IPS-NIHi7 (cell line): Measurements from ENCODE around the gene CARD11.

Experiments
- DNase-seq: peaks from one replicate; pipeline ENCODE4 v3.0.0; 2012; ENCODE audit warnings: mixed read lengths; ENCODE audit errors: extremely low spot score

CARD11 gene

GRCh38 chr7:2941216-2941859, 102.3 kb downstream of the CARD11 start:
- no peak for DNase-seq

DNA sequence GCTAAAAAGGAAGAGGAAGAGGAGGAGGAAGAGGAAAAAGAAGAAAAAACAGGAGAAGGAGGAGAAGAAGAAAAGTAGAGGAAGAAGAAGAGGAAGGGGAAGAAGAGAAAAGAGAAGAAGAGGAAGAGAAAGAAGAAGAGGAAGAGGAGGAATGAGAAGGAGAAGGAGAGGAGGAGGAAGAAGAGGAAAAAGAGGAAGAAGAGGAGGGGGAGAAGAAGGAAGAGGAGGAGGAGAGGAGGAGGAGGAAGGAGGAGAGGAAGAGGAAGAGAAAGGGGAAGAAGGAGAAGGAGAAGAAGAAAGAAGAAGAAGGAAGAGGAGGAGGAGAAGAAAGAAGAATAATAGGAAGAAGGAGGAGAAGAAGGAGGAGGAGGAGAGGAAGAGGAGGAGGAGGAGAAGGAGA, 103.2 kb downstream of the CARD11 start:
- DNase-seq: no peak

DNA sequence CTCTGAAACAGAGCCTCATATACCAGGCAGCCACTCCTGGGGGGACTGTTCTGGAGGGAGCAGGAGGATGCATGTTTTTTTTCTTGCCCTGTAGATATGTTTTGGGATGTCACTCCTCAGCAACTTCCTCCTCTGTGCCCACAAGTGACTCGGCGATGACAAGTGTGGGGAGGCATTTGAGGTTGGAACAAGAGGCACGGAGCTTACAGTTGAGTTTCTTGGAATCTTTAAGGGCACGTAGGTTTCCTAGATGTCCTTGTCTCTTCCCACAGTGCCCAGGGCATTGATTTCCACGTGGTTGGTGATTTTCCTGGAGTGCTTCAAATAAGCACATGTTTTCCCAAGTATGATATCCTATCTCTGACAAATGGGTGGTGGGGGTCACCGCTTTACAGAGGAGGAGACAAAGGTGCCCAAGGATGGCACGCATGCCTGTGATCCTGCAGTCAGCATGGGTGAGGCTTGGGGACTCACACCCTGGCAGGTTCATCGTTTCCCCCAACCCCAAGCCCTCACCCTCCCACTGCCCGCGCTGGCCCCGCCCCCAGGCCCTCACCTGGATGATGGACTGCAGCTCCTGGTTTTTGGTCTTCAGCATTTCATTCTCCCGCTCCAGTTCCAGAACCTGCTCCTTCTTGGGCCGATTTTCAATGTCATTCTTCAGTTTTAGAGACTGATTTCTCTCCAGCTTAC, 104.3 kb downstream of the CARD11 start:
- DNase-seq: no peak

DNA sequence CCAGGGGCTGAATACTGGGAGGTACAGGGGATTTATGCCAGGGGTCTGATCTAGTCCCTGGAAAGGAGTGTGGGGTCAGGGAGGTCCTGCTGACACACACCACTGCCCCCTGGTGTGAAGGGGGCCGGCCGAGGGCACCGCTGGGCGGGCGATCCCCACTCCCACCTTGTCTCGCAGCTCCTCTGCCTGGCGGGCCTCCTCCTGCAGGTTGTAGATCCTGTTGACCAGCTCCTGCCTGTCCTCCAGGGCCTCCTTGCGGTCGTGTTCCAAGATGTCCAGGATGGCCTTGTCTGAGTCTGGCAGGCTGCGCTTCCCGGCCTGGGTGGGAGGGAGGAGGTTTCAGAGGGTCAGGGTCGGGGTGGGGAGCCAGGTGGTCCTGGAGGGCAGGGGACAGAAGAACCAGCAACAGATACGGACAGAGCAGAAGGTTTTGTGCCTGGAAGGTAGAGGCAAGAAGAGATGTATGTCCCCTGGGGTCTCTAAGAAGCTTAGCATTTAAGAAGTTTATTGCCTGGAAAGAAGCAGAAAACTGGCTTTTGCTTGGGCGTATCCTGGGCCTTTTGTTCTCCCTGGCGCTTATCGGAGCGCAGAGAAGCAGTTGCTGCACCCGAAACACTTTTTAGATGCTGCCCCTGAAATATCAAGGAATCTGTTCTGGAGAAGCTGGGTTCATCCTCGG, 105.0 kb downstream of the CARD11 start:
- no peak for DNase-seq

DNA sequence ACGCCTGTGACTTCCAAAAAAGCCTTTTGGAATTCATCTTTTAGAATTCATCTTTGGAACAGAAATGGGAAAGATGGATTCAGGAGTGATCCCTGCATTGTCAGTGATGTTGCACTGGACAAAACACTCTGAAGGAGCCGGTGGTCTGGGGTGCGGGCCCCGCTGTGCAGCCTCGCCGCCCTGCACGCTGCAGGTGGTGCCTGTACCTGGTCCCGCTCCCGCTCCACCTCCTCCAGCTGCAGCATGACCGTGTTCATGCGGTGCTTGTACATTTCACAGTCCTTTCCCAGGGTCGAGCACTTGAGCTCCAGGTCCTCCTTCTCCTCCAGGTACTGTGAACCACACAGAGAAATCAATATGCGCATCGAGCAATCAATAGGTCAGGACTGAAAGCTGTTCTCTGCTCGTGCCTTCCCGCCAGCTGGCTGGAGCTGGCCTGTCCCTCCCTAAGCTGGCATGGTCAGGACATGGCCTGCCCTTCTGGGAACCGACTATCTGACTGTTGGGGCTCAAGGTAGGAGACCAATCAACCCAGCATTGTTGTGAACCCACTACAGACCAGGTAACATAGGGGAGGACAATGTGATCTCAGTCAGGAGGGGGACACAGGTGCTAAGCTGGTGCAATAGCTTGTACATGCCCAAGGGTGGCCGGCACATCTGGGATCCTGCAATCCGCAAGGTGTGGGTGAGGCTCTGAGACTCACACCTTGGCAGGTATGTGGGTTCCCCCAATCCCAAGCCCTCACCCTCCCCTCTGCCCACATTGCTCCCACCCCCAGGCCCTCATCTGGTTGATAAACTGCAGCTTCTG, 105.8 kb downstream of the CARD11 start:
- no peak for DNase-seq

DNA sequence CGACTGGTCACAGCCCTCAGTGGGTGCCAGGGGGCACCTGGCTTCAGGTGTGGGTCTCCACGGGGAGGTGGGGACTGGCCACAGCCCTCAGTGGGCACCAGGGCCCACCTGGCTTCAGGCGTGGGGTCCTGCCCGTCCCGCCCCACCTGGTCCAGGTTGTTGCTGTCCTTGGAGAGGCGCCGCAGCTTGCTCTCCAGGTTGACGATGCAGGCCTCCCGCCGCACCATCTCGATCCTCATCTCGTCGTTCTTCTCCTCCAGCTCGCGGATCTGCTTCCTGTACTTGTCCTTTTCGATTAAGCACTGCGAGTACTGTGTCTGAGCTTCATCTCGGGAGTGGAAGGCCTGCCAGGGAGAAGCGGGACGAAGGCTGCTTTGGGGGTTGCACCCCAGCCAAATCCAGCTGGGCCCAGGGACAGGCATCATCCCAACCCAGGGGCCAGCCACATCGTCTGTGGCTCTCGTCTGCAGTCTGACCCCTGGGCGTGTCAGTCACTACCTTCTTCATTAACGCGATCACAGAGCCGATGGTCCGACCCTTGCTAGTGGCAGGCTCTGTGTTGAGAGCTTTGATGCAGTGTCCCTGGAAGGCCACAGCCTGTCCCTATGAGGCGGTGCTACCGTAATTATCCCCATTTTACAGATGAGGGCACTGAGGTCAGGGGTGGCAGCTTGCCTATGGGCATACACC, 106.6 kb downstream of the CARD11 start:
- DNase-seq: no peak

DNA sequence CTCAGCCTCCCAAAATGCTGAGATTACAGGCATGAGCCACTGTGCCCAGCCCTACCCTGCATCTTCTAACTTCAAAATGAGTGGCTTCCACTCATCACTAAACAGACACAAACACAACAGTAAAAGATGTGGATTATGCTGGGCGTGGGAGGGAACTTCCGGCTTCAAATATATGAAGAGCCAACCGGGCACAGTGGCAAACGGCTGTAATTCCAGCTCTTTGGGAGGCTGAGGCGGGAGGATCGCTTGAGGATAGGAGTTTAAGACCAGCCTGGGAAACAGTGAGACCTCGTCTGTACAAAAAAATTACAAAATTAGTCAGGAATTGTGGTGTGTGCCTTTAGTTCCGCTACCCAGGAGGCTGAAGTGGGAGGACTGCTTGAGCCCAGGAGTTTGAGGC, 107.4 kb downstream of the CARD11 start:
- no peak for DNase-seq

DNA sequence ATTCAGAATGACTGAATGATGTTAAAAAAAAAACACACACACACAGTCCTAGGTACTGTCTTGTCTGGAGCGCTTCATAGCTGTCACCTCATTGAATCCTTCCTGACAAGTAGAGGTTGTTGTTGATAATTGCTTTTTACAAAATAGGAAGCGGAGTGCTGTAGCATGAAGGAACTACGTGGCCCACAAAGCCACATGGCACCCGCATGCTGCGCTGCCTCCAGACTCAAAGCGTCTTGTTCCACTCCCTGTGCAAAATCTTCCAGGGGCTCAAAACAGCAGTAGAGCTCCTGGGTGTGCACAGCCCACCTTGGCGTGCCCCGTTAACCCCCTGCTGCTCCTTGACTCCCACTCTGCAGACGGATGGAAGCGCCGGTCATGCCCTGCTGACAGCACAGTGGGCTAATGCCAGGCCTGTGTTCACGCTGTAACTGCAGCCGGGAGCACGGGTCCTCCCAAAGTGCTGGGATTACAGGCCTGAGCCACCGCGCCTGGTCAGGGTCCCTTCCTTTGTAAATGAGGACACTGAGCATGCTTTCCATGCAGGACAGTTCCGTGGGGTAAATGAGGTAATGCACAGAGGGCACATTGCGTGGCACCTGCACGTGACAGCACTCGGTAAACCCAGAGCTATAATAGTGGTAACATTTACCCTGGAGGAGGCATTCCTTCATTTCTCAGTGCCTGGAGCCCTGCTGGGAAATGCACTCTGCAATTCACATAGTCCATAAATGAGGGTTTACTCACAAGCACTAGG, 108.5 kb downstream of the CARD11 start:
- DNase-seq: no peak

DNA sequence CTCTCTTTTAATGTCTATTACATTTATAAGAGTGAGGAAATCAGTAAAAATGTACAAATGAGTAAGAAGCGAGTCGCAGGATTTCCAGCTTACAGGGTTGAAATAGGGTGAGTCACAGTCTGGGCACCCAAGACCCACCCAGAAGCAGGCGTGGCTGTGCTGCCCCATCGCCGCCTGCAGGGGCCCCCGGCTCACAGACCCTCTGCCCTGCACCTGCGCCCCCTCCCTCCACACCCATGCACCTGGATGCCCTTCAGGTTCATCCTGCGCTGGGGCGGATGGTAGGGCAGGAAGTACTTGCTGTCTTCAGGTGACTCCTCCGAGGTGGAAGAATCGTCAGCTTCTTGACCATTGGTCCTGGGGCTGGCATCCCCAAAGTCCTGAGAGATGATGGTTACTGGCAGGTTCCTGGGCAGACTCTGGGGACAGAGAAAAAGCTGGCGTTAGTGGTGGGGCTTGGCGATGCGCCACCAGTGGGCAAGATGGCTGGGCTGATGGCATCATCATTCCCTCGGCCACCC, 109.4 kb downstream of the CARD11 start:
- peak; percentile 46 for DNase-seq

GRCh38 chr7:2932402-2933251, 111.0 kb downstream of the CARD11 start:
- no peak for DNase-seq

- no peak for DNase-seq
Measured at GRCh38 chr7:2931034-2931415, 112.6 kb downstream of the CARD11 start.

GRCh38 chr7:2930310-2931033, 113.2 kb downstream of the CARD11 start:
- DNase-seq: no peak

- no peak for DNase-seq
Measured at GRCh38 chr7:2929321-2930201, 114.1 kb downstream of the CARD11 start.

DNA sequence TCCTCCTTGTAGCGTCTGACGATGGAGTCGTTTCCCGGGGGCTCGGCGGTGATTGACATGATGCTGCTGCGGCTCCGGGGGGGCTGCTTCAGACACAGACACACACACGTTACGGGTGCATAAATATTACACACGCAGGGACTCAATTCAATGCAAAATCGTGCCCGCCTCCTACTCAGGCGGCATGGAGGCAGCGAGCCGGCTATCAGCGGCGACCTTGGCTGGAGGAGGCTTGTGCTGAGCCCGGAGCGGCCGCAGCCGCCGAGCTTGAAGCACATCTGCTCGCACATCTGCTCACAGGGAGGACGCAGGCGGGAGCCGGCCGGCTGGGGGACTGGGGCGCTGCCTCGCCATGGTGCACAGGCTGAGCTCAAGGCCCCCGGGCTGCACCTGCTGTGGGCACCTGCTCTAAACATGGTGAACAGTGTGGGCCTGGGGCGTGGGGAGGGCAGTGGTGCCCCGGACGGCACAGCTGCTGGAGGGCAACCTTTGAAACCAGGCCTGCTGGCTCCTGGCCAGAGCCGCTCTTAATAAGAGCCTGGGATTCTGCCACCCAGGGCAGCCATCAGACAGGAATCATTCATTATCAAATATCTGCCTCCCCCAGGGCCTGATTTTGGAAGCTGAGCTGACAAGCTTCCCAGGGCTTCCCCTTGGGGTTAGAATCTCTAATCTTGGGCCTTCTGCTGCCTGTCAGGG, 114.9 kb downstream of the CARD11 start:
- DNase-seq: no peak

DNA sequence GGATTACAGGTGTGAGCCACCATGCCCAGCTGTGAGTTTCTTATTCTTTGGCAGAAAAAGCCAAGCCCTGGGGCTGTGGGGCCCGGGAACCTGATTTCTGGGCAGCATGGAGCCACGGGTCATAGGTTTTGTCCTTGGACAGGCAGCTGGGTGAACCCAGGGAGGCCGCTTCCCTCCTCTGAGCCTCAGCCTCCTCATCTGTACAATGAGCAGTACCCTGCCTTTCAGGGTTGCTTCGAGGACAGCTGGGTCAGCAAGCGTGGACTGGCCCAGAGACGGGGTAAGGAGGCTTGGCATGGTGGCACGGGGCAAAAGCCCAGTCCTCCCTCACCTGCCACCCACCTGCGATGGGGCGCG, 115.4 kb downstream of the CARD11 start:
- DNase-seq: no peak

DNA sequence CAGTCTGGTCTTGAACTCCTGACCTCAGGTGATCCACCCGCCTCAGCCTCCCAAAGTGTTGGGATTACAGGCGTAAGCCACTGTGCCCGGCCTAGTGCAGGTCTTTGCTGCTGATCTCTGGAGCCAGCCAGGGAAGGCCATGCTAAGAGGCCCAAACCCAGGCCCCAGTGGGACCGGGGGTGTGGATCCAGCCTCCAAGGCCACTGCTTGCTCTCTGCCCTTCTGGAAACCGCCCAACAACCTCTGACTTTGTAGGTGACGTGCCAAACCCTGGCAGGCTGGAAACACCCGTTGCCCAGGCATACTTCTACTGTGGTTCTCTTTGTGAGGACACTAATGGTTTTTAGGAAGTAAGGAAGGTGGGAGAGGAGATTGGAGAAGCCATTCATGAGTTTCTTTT, 116.1 kb downstream of the CARD11 start:
- no peak for DNase-seq

GRCh38 chr7:2926896-2927405, 116.7 kb downstream of the CARD11 start:
- DNase-seq: no peak
